Tibial nerve (tissue), 4 donors: ENCODE measurements around the gene ARHGAP15. TPM values are rescaled to one million over a fixed set of nuclear protein-coding genes. Genes with fewer than 3 reads are reported as not detected.

Experiments used
- DNase-seq, 2 donors: peaks; one replicate each; pipeline ENCODE4 v3.0.0-alpha.2; 2019; ENCODE audit warnings: low spot score in 2 of 2
- H3K27ac ChIP-seq, 4 donors: fragments of 200-600 bp; sonication (generic) in 3 of 4; one replicate each; pipeline ENCODE4 v1.5.1; 2017 to 2019; ENCODE audit warnings: mild to moderate bottlenecking in 1 of 4
- H3K27me3 ChIP-seq, 2 donors: fragments of 200-600 bp; sonication (generic) in 1 of 2; one replicate each; pipeline versions ENCODE4 v1.5.1 to v1.6.0; 2017 to 2019
- H3K36me3 ChIP-seq, 3 donors: fragments of 200-600 bp; sonication (generic); one replicate each; pipeline ENCODE4 v1.5.1; 2018 to 2019
- H3K4me1 ChIP-seq, 4 donors: fragments of 200-600 bp; sonication (generic) in 3 of 4; one replicate each; pipeline ENCODE4 v1.5.1; 2017 to 2019
- H3K4me3 ChIP-seq, 4 donors: fragments of 200-600 bp; sonication (generic) in 3 of 4; one replicate each; pipeline ENCODE4 v1.5.1; 2017 to 2019; ENCODE audit warnings: mild to moderate bottlenecking in 1 of 4, moderate library complexity in 1 of 4
- H3K9me3 ChIP-seq, 4 donors: fragments of 200-600 bp; sonication (generic) in 3 of 4; one replicate each; pipeline ENCODE4 v1.5.1; 2017 to 2019
- EP300 ChIP-seq, 2 donors: sonication (generic); formaldehyde crosslinking; IDR thresholded peaks; one replicate each; pipeline ENCODE4 v1.6.1; 2017; ENCODE audit warnings: antibody characterized with exemption in 2 of 2, mild to moderate bottlenecking in 1 of 2
- POLR2A ChIP-seq, 2 donors: fragments of 450-650 bp; IDR thresholded peaks; one replicate each; pipeline ENCODE4 v1.6.1; 2017; ENCODE audit warnings: antibody characterized with exemption in 2 of 2, mild to moderate bottlenecking in 2 of 2, moderate library complexity in 2 of 2
- WGBS, 2 donors: methylation state at CpG; one replicate each; pipeline ENCODE4 v1.1.5; 2018; 5-methylcytosine and 5-hydroxymethylcytosine counted together
- small RNA-seq: library from RNA; depleted of rRNA; stranded (forward); fragments of <200 nt; gene quantifications from one replicate; pipeline ENCODE3, GENCODE V24; 2016
- total RNA-seq, 4 donors: library from RNA; depleted of rRNA; stranded (reverse); fragments of >200 nt; gene quantifications; one replicate each; pipeline ENCODE4 v1.1.0, GENCODE V29; 2016
- TF ChIP-seq, protein P1 (sequence below), 5 experiments: fragments of 200-600 bp in 3 of 5; fragments of 450-650 bp in 2 of 5; sonication (generic) in 3 of 5; IDR thresholded peaks; one replicate each; pipeline ENCODE4 v1.5.1; 2016 to 2019; ENCODE audit warnings: antibody characterized with exemption in 5 of 5, mild to moderate bottlenecking in 3 of 5, moderate library complexity in 2 of 5

ARHGAP15 gene
- total RNA-seq, 4 donors from 2014 or later: 22.6 to 47.4 (median 35.9) TPM

DNA sequence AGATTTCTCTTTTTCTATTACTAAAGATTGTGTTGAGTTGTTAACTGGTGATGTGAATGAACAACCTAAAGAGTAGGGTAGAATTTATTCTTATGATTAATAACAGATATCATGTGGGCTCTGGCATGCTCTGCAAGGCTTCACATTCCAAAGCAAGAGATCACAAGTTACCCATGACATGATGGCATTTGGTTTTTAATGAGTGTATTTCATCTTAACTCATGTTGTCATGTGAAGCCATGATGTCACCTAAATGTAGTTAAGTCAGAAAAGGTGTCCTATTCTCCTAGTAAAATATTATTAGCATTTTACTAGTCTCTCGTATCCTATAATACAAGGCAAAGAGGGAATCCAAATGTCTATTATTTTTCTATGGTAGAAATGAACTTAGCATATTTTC is 678.0 kb downstream of the ARHGAP15 start:
- WGBS, 2 donors: 57 to 59% methylated on average over 1 of the region's 1 CpG
- TF ChIP-seq EP300 (IDR thresholded peaks at IDR 0.05) (no peak), POLR2A (IDR thresholded peaks at IDR 0.05) (no peak)
- TF ChIP-seq, protein P1, sequence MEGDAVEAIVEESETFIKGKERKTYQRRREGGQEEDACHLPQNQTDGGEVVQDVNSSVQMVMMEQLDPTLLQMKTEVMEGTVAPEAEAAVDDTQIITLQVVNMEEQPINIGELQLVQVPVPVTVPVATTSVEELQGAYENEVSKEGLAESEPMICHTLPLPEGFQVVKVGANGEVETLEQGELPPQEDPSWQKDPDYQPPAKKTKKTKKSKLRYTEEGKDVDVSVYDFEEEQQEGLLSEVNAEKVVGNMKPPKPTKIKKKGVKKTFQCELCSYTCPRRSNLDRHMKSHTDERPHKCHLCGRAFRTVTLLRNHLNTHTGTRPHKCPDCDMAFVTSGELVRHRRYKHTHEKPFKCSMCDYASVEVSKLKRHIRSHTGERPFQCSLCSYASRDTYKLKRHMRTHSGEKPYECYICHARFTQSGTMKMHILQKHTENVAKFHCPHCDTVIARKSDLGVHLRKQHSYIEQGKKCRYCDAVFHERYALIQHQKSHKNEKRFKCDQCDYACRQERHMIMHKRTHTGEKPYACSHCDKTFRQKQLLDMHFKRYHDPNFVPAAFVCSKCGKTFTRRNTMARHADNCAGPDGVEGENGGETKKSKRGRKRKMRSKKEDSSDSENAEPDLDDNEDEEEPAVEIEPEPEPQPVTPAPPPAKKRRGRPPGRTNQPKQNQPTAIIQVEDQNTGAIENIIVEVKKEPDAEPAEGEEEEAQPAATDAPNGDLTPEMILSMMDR (IDR thresholded peaks at IDR 0.05): no peak
- no peaks in the 10 kb centered on the region for H3K4me1 ChIP-seq
- no peak overlapping the region for H3K27ac ChIP-seq
- no peaks in the 10 kb centered on the region for H3K27me3 ChIP-seq
- DNase-seq: no peak
- no peaks in the 10 kb centered on the region for H3K36me3 ChIP-seq
- no peak overlapping the region for H3K4me3 ChIP-seq
- H3K9me3 ChIP-seq: no peaks in the 10 kb centered on the region

DNA sequence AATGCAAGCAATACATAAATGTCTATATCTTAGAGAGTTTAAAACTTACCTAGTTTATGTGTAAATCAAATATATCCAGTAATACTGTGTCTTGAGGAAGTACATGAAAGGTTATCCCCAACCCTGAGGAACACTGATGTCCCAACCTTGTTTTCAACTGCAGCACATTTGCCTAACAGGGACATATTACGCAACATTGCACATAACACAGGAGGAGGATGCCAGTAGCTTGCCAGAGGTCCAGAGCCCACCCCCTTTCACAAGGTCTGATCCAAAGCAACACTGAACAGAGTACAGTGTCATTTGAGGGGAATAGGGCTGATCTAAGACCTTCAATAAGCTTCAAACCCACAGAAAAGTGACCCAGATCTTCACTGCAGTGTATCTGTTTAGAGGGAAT is 678.5 kb downstream of the ARHGAP15 start:
- Histone ChIP-seq H3K36me3 (no peaks in the 10 kb centered on the region), H3K27ac (peak overlapping the region in 1 of 4 donors; percentile 23), H3K4me1 (no peaks in the 10 kb centered on the region), H3K27me3 (no peaks in the 10 kb centered on the region), H3K9me3 (no peaks in the 10 kb centered on the region), H3K4me3 (no peak overlapping the region)
- DNase-seq: peak in 1 of 2 donors; percentile 7
- 94 to 100% methylated on average over 1 of the region's 1 CpG for WGBS, 2 donors
- peak in 1 of 2 donors; percentile 58 for TF ChIP-seq EP300 (IDR thresholded peaks at IDR 0.05)
- TF ChIP-seq, protein P1 (IDR thresholded peaks at IDR 0.05): no peak
- TF ChIP-seq POLR2A (IDR thresholded peaks at IDR 0.05): no peak

DNA sequence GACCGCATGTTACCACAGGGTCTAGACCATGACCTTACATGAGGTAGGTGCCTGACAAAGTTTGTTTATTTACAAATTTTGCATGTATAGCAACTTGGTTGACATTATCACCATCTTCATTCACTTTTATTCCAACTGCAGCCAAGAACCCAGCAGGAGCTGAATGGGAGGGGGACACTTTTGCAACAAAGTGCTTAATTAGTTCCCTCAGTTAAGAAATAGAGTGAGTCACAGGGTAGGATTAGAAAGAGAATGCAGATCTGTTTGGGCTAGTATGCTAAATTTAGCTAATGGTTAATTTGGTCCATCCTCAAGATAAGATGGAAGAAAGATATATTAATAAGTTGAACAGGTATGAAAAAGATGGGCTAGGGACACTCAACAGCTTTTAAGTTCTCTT is 678.9 kb downstream of the ARHGAP15 start:
- no peak for DNase-seq
- H3K9me3 ChIP-seq: no peaks in the 10 kb centered on the region
- H3K4me1 ChIP-seq: no peaks in the 10 kb centered on the region
- TF ChIP-seq POLR2A (IDR thresholded peaks at IDR 0.05): no peak
- TF ChIP-seq EP300 (IDR thresholded peaks at IDR 0.05): no peak
- TF ChIP-seq, protein P1 (IDR thresholded peaks at IDR 0.05): no peak
- no peak overlapping the region for H3K4me3 ChIP-seq
- no peaks in the 10 kb centered on the region for H3K36me3 ChIP-seq
- WGBS, 2 donors: 94 to 100% methylated on average over 1 of the region's 1 CpG
- no peaks in the 10 kb centered on the region for H3K27me3 ChIP-seq
- peak overlapping the region in 1 of 4 donors; percentile 23 for H3K27ac ChIP-seq

DNA sequence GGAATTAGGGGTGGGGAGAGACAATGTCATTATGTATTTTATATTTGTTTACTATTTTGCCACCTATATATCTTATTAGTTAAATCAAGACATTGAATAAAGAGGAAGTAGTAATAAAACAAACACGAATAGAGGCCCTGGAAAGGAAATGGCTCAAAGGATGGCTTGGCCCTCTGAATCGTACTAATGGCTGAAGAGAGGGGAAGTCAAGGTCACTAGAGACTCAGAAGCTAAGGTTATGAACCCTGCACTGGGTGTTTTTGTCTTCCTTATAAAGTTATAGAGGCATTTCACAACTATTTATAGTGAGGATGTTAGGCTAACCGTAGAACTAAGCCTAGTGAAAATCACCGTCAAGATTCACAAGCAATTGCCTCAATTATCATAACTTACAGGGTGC is 685.9 kb downstream of the ARHGAP15 start:
- TF ChIP-seq EP300 (IDR thresholded peaks at IDR 0.05) (no peak), POLR2A (IDR thresholded peaks at IDR 0.05) (no peak)
- TF ChIP-seq, protein P1 (IDR thresholded peaks at IDR 0.05): no peak
- no peaks in the 10 kb centered on the region for H3K36me3 ChIP-seq
- no peaks in the 10 kb centered on the region for H3K9me3 ChIP-seq
- no peak overlapping the region for H3K4me3 ChIP-seq
- H3K4me1 ChIP-seq: no peaks in the 10 kb centered on the region
- 39 to 46% methylated on average over 4 of the region's 4 CpGs for WGBS, 2 donors
- no peaks in the 10 kb centered on the region for H3K27me3 ChIP-seq
- no peak for DNase-seq
- no peak overlapping the region for H3K27ac ChIP-seq

DNA sequence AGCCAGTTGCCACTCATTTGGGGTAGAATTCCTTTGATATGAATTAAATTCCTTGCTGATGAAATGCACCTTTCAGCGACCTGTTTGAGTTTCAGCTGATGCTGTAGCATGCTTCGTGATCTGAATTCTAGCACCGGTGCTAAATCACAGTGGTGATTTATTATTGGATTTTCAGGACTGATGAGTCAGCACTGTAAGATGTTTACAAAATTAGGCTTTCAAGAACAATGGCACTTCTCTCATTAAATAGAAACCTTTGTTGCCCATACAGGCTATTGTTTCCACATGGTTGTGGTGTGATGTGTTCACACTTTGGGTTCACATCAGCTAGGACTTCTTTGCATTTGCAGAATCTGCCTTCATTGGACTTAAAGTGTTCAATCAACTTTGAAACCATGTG is 687.7 kb downstream of the ARHGAP15 start:
- DNase-seq: no peak
- 57 to 68% methylated on average over 3 of the region's 3 CpGs for WGBS, 2 donors
- H3K27me3 ChIP-seq: no peaks in the 10 kb centered on the region
- no peak for TF ChIP-seq EP300 (IDR thresholded peaks at IDR 0.05)
- TF ChIP-seq, protein P1 (IDR thresholded peaks at IDR 0.05): no peak
- no peak for TF ChIP-seq POLR2A (IDR thresholded peaks at IDR 0.05)
- H3K4me1 ChIP-seq: no peaks in the 10 kb centered on the region
- no peak overlapping the region for H3K4me3 ChIP-seq
- H3K36me3 ChIP-seq: no peaks in the 10 kb centered on the region
- H3K9me3 ChIP-seq: no peaks in the 10 kb centered on the region
- no peak overlapping the region for H3K27ac ChIP-seq

Small RNA genes lying within 50 kb of the gene (small RNA-seq; reads per million reads assigned to genes)
- gene MTND4LP12: not detected
